NCI-H1436 treated with DMSO at 0.1 percent for 48 hours (cell line): Measurements from ENCODE around the gene SPEM1.

Experiments used
- DNase-seq: peaks from one replicate; lab custom pipeline; 2025; lab: John Stamatoyannopoulos, UW

The SPEM1 gene

DNA sequence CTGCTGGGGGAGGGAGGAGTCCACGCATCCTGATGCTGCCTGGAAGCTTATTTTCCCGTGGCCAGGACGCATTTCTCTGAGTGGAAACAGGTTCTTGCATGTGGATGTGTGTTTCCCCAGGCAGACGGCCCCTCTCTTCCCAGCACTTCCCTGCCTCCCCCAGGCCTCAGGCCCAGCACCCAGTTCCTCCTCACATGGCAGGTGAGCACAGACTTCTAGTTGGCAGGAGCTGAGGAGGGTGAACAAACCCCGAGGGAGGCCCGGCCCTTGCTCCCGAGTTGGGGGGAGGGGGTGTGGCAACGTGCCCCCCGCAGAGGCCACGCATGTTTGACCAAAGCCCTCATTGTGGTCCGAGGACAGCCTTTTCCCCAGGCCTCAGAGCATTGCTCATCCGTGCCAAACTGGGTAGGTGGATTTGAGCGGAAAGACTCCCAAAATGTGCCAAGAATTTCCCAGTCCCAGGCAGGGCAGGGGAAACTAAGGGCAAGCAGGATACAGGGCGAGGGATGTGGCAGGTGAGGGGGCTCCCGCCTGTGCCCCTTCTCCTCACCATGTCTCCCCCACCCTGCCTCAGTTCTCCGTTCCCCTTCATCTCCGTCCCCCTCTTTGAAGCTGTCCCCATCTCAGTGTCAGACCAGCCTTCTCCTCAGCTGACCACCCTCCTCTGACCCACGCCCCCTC is 1.5 kb upstream of the SPEM1 start:
- no peak for DNase-seq

DNA sequence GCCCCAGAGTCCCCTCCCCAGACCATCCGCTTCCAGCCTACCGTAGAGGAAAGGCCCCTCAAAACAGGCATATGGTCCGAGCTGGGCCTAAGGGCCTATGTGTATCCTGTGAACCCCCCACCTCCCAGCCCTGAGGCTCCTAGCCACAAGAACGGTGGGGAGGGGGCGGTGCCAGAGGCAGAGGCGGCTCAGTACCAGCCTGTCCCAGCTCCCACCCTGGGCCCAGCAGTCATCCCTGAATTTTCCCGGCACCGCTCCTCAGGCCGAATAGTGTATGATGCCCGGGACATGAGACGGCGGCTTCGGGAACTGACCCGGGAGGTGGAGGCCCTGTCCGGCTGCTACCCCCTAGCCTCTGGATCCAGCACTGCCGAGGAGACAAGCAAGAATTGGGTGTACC is 1.1 kb downstream of the SPEM1 start:
- no peak for DNase-seq

DNA sequence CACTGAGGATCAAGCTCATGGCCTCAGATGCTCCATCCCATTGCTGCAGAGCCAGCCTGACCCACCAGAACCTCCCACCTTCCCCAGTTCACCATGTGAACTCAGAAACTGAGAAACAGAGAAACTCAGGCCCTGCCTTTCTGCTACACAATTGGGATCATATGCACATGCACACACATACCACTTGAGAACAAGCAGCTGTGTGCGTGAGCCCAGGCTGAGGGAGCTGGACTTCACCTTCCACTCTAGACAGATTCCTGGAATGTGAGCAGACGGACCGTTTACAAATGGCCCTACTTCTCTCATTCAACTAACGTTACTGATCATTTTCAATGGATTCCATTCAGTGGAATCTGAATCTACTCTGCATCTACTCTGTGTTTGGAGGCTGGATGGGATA is 3.6 kb downstream of the SPEM1 start:
- no peak for DNase-seq

DNA sequence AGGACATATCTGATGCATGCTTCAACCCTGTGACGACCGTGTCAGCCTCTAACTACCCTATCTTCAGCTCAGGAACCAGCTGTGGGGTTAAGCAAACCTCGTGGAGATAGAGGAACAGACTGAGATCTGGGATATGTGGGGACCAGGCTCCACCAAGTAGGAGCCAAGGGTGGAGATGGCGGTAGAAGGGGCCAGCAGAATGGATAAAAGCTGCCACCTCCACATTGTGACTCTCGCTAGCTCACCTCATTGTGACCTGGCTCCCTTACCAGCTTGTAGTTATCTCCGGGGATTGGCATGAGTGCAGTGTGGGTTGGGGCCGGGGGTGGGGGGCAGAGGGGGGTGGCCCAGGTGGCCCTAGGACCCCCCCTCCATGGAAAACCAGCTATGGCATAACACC is 5.2 kb downstream of the SPEM1 start, which contains the start of gene SPEM2:
Gene SPEM2, plus strand, starts transcription at position 301 of the 400 bp plus-strand sequence. Its CDS starts 73 bp downstream, at position 374.
- no peak for DNase-seq

DNA sequence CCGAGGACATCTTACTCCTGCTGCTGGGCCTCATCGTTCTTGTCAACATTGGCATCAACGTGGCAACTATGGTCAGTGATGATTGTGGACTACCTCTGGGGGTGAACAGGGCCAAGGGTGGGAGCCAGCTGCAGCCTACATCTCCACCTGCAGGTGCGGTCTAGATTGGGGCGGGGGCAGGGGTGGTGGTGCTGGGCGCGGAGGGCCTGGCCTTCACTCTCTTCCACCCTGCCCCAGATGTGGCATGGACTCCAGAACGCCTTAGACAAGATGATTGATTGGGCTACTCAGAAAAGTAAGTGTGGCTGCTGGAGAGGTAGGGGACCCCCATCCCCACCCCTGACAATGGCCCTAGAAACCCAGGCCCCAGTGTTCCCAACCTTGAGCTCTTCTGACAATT is 5.6 kb downstream of the SPEM1 start:
- no peak for DNase-seq

DNA sequence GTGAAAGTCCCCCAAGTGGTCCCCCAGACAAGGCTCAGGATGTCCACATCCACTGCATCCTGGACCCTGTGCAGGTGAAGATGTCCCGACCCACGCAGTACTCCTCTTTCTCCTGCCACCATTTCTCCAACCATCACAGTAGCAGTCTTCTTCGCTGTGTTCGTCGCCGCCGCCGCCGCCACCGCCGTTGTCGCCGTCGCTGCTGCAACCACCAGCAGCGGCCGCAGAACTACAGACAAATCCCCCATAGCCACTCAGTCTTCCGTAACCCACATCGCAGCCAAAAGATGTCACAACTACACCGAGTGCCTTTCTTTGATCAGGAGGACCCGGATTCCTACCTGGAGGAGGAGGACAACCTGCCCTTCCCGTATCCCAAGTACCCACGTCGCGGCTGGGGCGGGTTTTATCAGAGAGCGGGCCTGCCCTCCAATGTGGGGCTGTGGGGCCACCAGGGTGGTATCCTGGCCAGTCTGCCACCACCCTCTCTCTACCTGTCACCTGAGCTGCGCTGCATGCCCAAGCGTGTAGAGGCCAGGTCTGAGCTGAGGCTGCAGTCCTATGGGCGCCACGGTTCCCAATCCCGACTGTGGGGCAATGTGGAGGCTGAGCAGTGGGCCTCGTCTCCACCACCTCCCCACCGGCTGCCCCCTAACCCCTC is 6.2 kb downstream of the SPEM1 start:
- DNase-seq: no peak

DNA sequence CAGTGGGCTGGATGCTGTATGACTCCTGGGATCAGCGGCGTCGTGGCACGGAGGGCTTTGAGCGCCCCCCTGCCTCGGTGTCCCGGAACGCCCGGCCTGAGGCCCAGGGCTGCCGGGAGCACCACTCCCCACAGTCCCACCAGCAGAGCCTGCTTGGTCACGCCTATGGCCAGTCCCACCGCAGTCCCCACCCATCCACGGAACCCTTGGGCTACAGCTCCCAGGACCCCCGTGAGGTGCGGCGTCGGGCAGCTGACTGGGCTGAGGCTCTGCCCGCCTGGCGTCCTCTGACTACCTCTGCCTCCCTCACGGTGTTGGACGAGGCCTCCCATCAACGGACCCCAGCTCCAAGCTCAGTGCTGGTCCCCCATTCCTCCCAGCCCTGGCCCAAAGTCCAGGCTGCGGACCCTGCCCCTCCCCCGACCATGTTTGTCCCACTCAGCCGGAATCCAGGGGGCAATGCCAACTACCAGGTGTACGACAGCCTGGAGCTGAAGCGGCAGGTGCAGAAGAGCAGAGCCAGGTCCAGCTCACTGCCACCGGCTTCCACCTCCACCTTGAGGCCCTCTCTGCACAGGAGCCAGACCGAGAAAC is 6.9 kb downstream of the SPEM1 start:
- no peak for DNase-seq

DNA sequence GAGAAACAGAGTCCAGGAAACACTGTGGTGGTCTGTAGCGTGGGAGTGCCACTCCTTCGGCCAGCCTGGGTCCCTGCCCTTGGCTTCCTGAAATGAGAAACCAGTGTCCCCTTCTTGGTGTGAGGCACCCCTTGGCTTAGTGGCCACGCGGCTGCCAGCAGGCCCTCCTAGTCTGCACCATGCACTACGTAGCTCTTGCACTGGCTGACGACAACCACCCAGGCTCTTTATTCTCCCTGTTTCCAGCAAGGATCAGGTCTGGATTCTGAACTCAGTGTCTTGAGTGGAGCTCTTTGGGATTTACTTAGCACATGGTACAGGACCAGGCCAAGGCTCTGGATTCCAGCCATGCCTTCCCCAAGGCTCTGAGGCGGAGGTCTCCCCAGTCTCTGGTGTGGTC is 7.4 kb downstream of the SPEM1 start:
- DNase-seq: no peak

DNA sequence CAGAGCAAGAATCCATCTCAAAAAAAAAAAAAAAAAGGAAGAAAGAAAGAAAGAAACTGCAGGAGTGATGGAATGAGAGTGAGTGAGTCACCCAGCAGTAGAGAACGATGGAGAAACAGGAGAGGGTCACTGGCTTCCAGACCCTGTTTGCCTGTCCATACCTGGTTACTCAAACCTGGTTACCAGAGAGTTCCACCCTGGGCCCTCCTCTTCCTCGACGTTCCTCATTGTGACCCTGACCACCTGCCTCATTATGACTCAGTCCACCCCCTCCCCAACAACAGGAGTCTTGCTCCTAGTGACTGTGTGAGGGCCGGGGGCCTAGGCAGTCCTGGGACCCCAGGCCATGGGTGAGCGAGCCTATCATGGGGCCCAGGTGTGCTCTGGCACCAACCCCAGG is 8.4 kb downstream of the SPEM1 start, which contains the start of gene SPEM3:
Gene SPEM3, plus strand, starts transcription at position 301 of the 400 bp plus-strand sequence. Its CDS starts 46 bp downstream, at position 347.
- no peak for DNase-seq

DNA sequence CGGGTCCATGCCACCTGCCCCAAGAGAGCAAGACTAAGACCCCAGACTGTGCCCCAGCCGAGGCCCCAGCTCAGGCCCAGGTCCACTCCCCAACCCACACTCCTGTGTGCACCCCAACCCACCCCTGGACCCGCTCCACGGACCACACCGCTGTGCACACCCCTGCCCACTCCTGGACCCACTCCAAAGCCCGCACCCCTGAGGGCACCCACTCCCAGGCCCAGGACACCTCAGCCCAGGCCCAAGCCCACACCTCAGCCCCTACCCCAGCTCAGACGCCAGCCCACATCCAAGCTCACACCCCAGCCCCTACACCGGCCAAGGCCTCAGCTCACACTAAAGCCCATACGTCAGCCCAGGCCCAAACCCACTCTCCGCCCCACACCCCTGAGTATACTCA is 9.6 kb downstream of the SPEM1 start:
- no peak for DNase-seq

DNA sequence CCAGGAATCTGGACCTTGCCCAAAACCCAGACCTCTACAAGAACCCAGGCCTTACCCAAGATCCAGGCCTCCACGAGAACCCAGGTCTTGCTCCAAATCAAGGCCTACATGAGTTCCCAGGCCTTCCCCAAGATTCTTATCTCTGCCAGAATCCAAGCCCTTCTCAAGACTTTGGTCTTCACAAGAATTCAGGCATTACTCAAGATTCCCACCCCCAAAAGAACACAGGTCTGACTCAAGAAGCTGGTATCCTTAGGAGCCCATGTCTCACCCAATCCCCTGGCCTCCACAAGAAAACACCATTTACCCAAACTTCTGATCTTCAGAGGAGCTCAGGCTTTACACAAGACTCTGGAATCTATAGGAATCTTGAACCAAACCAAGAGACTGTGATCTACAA is 11.1 kb downstream of the SPEM1 start:
- DNase-seq: no peak

DNA sequence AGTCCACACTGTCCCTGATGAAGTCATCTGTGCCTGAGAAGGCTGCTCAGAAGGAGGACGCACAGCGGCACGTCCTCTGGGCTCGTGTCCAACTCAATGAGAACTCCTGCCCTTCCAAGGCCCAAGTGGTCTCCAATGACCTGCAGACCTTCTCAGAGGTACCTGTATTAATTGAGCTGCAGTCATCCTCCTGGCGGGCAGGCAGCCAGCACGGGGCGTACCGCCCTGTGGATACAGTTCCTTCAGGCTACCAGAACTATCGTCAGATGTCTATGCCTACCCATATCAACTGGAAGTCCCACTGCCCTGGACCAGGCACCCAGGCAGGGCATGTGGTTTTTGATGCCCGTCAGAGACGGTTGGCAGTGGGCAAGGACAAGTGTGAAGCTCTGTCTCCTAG is 12.2 kb downstream of the SPEM1 start:
- no peak for DNase-seq

DNA sequence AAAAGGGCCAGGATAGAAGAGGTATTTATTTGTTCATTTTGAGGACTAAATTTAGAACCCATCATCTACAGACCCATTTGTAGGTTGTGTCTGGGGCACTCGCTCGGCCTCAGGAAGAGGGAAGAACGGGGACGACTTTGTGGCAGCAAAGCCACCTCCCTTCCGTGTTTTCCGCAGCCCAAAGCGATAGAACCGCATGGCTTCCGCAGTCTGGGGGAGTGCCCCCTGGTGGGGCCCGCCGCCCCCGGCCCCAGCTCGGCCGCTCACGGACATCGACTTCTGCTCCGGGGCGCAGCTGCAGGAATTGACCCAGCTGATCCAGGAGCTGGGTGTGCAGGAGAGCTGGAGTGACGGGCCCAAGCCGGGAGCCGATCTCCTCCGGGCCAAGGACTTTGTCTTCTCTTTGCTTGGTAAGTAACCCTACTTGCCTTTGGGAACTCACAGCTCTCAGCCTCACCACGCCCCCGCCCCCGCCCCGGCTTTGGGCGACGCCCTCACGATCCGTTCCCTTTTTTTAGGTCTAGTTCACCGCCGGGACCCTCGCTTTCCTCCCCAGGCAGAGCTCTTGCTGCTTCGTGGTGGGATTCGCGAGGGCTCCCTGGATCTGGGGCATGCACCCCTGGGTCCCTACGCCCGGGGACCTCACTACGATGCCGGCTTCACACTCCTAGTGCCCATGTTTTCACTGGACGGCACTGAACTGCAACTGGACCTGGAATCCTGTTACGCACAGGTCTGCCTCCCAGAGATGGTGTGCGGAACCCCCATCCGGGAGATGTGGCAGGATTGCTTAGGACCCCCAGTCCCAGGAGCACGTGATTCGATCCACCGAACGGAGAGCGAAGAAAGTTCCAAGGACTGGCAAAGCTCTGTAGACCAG is 15.8 kb downstream of the SPEM1 start:
- DNase-seq: no peak

DNA sequence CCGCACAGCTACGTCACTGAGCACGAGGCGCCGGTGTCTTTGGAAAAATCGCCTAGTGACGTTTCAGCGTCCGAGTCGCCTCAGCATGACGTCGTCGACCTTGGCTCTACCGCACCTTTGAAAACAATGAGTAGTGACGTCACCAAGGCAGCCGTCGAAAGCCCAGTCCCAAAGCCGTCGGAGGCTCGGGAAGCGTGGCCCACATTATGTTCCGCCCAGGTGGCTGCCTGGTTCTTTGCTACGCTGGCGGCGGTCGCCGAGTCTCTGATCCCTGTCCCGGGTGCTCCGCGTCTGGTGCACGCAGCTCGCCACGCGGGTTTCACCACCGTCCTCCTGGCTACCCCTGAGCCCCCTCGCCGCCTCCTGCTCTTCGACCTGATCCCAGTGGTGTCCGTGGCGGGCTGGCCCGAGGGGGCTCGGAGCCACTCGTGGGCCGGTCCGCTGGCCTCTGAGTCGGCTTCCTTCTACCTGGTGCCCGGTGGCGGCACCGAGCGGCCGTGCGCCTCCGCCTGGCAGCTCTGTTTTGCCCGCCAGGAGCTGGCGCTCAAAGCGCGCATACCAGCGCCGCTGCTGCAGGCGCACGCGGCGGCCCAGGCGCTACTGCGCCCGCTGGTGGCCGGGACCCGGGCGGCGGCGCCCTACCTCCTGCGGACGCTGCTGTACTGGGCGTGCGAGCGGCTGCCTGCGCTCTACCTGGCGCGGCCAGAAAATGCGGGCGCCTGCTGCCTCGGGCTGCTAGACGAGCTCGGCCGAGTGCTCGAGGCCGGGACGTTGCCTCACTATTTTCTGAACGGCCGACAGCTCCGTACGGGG is 16.6 kb downstream of the SPEM1 start:
- no peak for DNase-seq

DNA sequence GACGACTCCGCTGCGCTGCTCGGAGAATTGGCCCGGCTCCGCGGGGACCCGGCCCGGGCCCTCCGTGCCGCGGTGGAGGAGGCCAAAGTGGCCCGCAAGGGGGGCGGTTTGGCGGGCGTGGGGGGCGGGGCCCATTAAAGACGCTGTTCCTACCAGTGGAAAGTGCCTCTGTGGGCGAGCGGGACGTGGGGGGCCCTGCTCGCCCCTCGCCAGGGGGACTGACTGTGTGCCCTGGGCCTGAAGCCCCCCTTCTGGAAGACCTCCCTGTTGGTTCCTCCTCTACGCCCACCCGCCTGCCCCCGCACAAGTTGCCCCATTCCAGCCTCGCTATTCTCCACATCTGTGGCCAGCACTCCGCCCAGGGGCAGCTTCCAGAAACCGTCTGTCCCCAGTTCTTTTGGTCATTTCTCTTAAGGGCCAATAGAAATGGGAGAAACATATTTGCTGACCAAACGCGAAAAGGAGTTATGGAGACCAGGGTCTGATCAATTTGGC is 17.3 kb downstream of the SPEM1 start:
- no peak for DNase-seq

DNA sequence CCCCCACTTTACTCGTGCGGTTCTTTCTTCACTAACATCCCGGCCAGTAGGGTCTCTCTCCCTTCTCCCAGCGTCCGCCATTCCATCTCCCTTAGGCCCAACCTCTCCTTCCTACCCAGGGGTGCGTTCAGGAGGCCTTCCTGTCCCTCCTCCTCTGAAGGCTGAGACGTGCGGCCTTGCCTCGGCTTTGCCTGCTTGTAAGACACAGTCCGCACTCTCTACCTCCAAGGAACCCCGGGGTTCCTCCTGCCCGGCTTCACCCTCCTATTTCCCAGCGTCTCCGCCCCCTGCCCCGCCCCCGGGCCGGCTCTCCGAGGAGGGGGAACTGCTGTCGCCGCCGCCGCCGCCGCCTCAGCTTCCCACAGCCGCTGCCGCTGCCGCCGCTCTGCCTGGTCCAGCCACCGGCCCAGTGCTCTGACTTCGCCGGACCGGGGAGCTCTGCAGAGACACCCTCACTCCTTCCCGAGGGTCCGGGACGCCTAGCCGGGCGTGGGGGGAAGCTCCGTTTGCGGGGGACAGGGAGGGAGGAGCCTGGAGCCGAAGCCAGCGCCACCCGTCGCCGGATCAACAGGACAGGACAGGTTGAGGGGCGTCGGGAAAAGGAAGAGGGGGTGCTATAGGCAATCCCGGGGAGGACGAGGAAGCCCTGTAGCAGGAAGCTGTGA is 18.0 kb downstream of the SPEM1 start:
- DNase-seq: no peak

DNA sequence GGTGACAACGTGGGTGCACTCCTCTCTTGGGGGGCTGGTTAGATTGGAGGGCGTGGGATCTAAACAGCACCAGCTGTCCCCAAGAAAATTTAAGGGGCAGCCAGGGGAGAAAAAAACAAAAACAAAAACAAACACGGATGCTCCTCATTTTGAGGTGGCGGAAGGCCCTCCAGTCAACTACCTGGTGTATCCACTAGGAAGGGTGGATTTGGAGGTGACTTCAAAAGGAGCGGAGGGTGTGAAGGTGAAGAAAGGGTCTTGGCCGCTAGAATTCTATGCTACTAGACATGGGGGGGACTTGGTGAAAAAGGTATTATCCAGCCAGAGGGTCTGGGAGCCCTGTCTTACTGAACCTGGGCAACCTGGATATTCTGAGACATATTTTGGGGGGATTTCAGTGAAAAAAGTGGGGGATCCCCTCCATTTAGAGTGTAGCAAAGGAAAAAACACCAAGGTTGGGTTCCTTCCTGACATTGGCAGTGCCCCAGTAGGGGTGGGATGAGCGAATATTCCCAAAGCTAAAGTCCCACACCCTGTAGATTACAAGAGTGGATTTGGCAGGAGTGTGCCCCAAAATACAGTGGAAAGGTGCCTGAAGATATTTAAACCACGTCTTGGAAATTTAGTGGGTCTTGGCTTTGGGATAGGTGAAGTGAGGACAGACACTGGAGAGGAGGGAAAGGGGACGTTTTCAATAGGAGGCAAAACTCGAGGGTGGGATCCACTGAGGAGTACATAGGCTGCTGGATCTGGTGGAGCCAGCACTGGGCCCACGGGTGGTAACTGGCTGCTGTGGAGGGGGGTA is 18.7 kb downstream of the SPEM1 start:
- no peak for DNase-seq

DNA sequence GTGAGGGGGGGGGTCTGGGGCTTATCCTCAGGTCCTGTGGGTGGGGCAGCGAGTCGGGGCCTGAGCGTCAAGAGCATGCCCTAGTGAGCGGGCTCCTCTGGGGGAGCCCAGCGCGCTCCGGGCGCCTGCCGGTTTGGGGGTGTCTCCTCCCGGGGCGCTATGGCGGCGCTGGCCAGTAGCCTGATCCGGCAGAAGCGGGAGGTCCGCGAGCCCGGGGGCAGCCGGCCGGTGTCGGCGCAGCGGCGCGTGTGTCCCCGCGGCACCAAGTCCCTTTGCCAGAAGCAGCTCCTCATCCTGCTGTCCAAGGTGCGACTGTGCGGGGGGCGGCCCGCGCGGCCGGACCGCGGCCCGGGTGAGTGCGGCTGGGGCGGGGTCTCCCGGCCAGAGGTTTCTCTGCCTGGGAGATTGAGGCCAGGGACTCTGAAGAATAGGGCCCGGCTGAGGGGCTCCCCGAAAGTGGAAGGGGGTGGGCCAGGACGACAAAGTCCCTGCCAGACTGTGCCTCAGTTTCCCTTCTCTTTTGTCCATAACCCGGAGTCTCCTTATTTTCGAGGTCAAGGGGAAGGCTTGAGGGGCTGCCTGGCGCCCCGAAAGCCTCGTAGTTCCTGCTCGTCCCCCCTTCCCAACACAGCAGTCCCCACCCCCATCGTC is 19.5 kb downstream of the SPEM1 start, which contains the start of gene FGF11:
Gene FGF11, plus strand, starts transcription at position 51 of the 651 bp plus-strand sequence. Its CDS starts 109 bp downstream, at position 160.
- DNase-seq: no peak
